Measurements from ENCODE around the gene TRPM3.
"Not testable (repeated sequence)": the region's sequence is repeated elsewhere in the genome, so short reads cannot be mapped to it uniquely, and the experiment has no call there.

TRPM3 gene

GRCh38 chr9:70778568-70778967, 342.9 kb downstream of the TRPM3 start:
- no peaks in the 10 kb centered on the region for H3K4me1 ChIP-seq (ENCODE audit: insufficient read depth, low read length)
- H3K9ac ChIP-seq (ENCODE audit: low read depth, low read length), result no peak overlapping the region
- H3K36me3 ChIP-seq (ENCODE audit: insufficient read depth, low read length), result no peaks in the 10 kb centered on the region
- H3K9me3 ChIP-seq (ENCODE audit: control insufficient read depth, insufficient read depth, low read length), result no peaks in the 10 kb centered on the region

- Histone ChIP-seq H3K4me1 (ENCODE audit: insufficient read depth, low read length) (no peaks in the 10 kb centered on the region), H3K9ac (ENCODE audit: low read depth, low read length) (no peak overlapping the region), H3K9me3 (ENCODE audit: control insufficient read depth, insufficient read depth, low read length) (no peaks in the 10 kb centered on the region), H3K36me3 (ENCODE audit: insufficient read depth, low read length) (no peaks in the 10 kb centered on the region)
Observed at GRCh38 chr9:70773579-70773978, 347.8 kb downstream of the TRPM3 start.

- Histone ChIP-seq H3K9me3 (ENCODE audit: control insufficient read depth, insufficient read depth, low read length) (no peaks in the 10 kb centered on the region), H3K9ac (ENCODE audit: low read depth, low read length) (no peak overlapping the region), H3K4me1 (ENCODE audit: insufficient read depth, low read length) (no peaks in the 10 kb centered on the region), H3K36me3 (ENCODE audit: insufficient read depth, low read length) (no peaks in the 10 kb centered on the region)
Observed at GRCh38 chr9:70772601-70773000, 348.8 kb downstream of the TRPM3 start.

- Histone ChIP-seq H3K4me1 (ENCODE audit: insufficient read depth, low read length) (no peaks in the 10 kb centered on the region), H3K9me3 (ENCODE audit: control insufficient read depth, insufficient read depth, low read length) (no peaks in the 10 kb centered on the region), H3K36me3 (ENCODE audit: insufficient read depth, low read length) (no peaks in the 10 kb centered on the region), H3K9ac (ENCODE audit: low read depth, low read length) (no peak overlapping the region)
Observed at GRCh38 chr9:70765946-70766345, 355.5 kb downstream of the TRPM3 start.

- H3K36me3 ChIP-seq (ENCODE audit: insufficient read depth, low read length), result no peaks in the 10 kb centered on the region
- no peak overlapping the region for H3K9ac ChIP-seq (ENCODE audit: low read depth, low read length)
- H3K9me3 ChIP-seq (ENCODE audit: control insufficient read depth, insufficient read depth, low read length), result no peaks in the 10 kb centered on the region
- no peaks in the 10 kb centered on the region for H3K4me1 ChIP-seq (ENCODE audit: insufficient read depth, low read length)
Observed at GRCh38 chr9:70761139-70761670, 360.2 kb downstream of the TRPM3 start.

GRCh38 chr9:70760228-70760627, 361.2 kb downstream of the TRPM3 start:
- no peaks in the 10 kb centered on the region for H3K36me3 ChIP-seq (ENCODE audit: insufficient read depth, low read length)
- no peaks in the 10 kb centered on the region for H3K9me3 ChIP-seq (ENCODE audit: control insufficient read depth, insufficient read depth, low read length)
- H3K9ac ChIP-seq (ENCODE audit: low read depth, low read length), result no peak overlapping the region
- no peaks in the 10 kb centered on the region for H3K4me1 ChIP-seq (ENCODE audit: insufficient read depth, low read length)

- Histone ChIP-seq H3K4me1 (ENCODE audit: insufficient read depth, low read length) (no peaks in the 10 kb centered on the region), H3K9ac (ENCODE audit: low read depth, low read length) (no peak overlapping the region), H3K36me3 (ENCODE audit: insufficient read depth, low read length) (no peaks in the 10 kb centered on the region), H3K9me3 (ENCODE audit: control insufficient read depth, insufficient read depth, low read length) (no peaks in the 10 kb centered on the region)
Observed at GRCh38 chr9:70753311-70753710, 368.1 kb downstream of the TRPM3 start.

- Histone ChIP-seq H3K4me1 (ENCODE audit: insufficient read depth, low read length) (no peaks in the 10 kb centered on the region), H3K9ac (ENCODE audit: low read depth, low read length) (no peak overlapping the region), H3K36me3 (ENCODE audit: insufficient read depth, low read length) (no peaks in the 10 kb centered on the region), H3K9me3 (ENCODE audit: control insufficient read depth, insufficient read depth, low read length) (no peaks in the 10 kb centered on the region)
Observed at GRCh38 chr9:70749066-70749465, 372.4 kb downstream of the TRPM3 start.

- Histone ChIP-seq H3K4me1 (ENCODE audit: insufficient read depth, low read length) (no peaks in the 10 kb centered on the region), H3K9me3 (ENCODE audit: control insufficient read depth, insufficient read depth, low read length) (no peaks in the 10 kb centered on the region), H3K36me3 (ENCODE audit: insufficient read depth, low read length) (no peaks in the 10 kb centered on the region), H3K9ac (ENCODE audit: low read depth, low read length) (no peak overlapping the region)
Observed at GRCh38 chr9:70747261-70747718, 374.1 kb downstream of the TRPM3 start.

GRCh38 chr9:70746760-70747159, 374.7 kb downstream of the TRPM3 start:
- no peaks in the 10 kb centered on the region for H3K4me1 ChIP-seq (ENCODE audit: insufficient read depth, low read length)
- H3K36me3 ChIP-seq (ENCODE audit: insufficient read depth, low read length), result no peaks in the 10 kb centered on the region
- H3K9me3 ChIP-seq (ENCODE audit: control insufficient read depth, insufficient read depth, low read length), result no peaks in the 10 kb centered on the region
- no peak overlapping the region for H3K9ac ChIP-seq (ENCODE audit: low read depth, low read length)

- H3K4me1 ChIP-seq (ENCODE audit: insufficient read depth, low read length), result no peaks in the 10 kb centered on the region
- no peaks in the 10 kb centered on the region for H3K9me3 ChIP-seq (ENCODE audit: control insufficient read depth, insufficient read depth, low read length)
- no peaks in the 10 kb centered on the region for H3K36me3 ChIP-seq (ENCODE audit: insufficient read depth, low read length)
- no peak overlapping the region for H3K9ac ChIP-seq (ENCODE audit: low read depth, low read length)
Observed at GRCh38 chr9:70746316-70746715, 375.1 kb downstream of the TRPM3 start.

GRCh38 chr9:70724794-70725193, 396.6 kb downstream of the TRPM3 start:
- not testable (repeated sequence) for H3K9ac ChIP-seq (ENCODE audit: low read depth, low read length); H3K9me3 ChIP-seq (ENCODE audit: control insufficient read depth, insufficient read depth, low read length); H3K4me1 ChIP-seq (ENCODE audit: insufficient read depth, low read length); H3K36me3 ChIP-seq (ENCODE audit: insufficient read depth, low read length)

GRCh38 chr9:70724025-70724424, 397.4 kb downstream of the TRPM3 start:
- H3K36me3 ChIP-seq (ENCODE audit: insufficient read depth, low read length); H3K9me3 ChIP-seq (ENCODE audit: control insufficient read depth, insufficient read depth, low read length); H3K4me1 ChIP-seq (ENCODE audit: insufficient read depth, low read length); H3K9ac ChIP-seq (ENCODE audit: low read depth, low read length): not testable (repeated sequence)

- H3K36me3 ChIP-seq (ENCODE audit: insufficient read depth, low read length); H3K9me3 ChIP-seq (ENCODE audit: control insufficient read depth, insufficient read depth, low read length); H3K9ac ChIP-seq (ENCODE audit: low read depth, low read length); H3K4me1 ChIP-seq (ENCODE audit: insufficient read depth, low read length): not testable (repeated sequence)
Observed at GRCh38 chr9:70706797-70707196, 414.6 kb downstream of the TRPM3 start.

GRCh38 chr9:70701163-70701562, 420.3 kb downstream of the TRPM3 start:
- no peaks in the 10 kb centered on the region for H3K9me3 ChIP-seq (ENCODE audit: control insufficient read depth, insufficient read depth, low read length)
- H3K9ac ChIP-seq (ENCODE audit: low read depth, low read length), result no peak overlapping the region
- no peaks in the 10 kb centered on the region for H3K4me1 ChIP-seq (ENCODE audit: insufficient read depth, low read length)
- no peaks in the 10 kb centered on the region for H3K36me3 ChIP-seq (ENCODE audit: insufficient read depth, low read length)
